K562 (cell line): ENCODE results near the gene NOTO. TPM values are rescaled to one million over a fixed set of nuclear protein-coding genes. Genes with fewer than 3 reads are reported as not detected.

Experiments
- GTF3C2 ChIP-seq: IDR thresholded peaks from 3 replicates; pipeline ENCODE4 v1.6.1; 2011; ENCODE audit warnings: borderline replicate concordance, mild to moderate bottlenecking, moderate library complexity; ENCODE audit not compliant: insufficient read length; ENCODE audit errors: extremely low read depth
- SMAD4 ChIP-seq: fragments of 250-450 bp; sonication (Bioruptor Pico); conservative IDR thresholded peaks from 2 replicates; pipeline ENCODE4 v1.8.0; 2021; ENCODE audit warnings: inconsistent platforms, mild to moderate bottlenecking, moderate library complexity
- ZBTB43 ChIP-seq: sonication (generic); formaldehyde crosslinking; IDR thresholded peaks from 2 replicates; pipeline ENCODE4 v1.8.0; 2023; ENCODE audit warnings: mild to moderate bottlenecking, missing genetic modification reagents
- ZNF217 ChIP-seq: sonication (generic); formaldehyde crosslinking; IDR thresholded peaks from 2 replicates; pipeline ENCODE4 v1.8.0; 2022; ENCODE audit warnings: mild to moderate bottlenecking, missing genetic modification reagents
- polyA plus RNA-seq, 8 experiments: library from polyadenylated mRNA; depleted of rRNA in 4 of 8; stranded (reverse) in 5 of 8; unstranded in 3 of 8; fragments of >200 nt; fragmentation: Nextera tagmentation in 2 of 8; fragmentation: Illumina TruSeq in 1 of 8; extraction: Ambion mirVana in 2 of 8; extraction: Trizol in 1 of 8; gene quantifications; 2 replicates each; pipeline versions ENCODE4 v1.2.1 to v1.2.3, GENCODE V29; 2011 to 2014; ENCODE audit warnings: inconsistent platforms in 1 of 8, missing spikeins in 1 of 8
- total RNA-seq, 7 experiments: library from RNA; depleted of rRNA in 6 of 7; stranded (reverse); fragments of >200 nt in 6 of 7; fragmentation: Illumina TruSeq in 2 of 7; extraction: Trizol in 2 of 7; gene quantifications; 2 replicates each; pipeline versions ENCODE4 v1.2.1 to v1.2.3, GENCODE V29; 2011 to 2021; ENCODE audit warnings: low replicate concordance in 1 of 7
- TF ChIP-seq, protein P1 (sequence below): fragments of 450-650 bp; conservative IDR thresholded peaks from 2 replicates; pipeline ENCODE4 v1.6.1; 2016; ENCODE audit warnings: missing genetic modification characterization, low read depth, mild to moderate bottlenecking, missing compliant biosample characterization, moderate library complexity

Gene NOTO
- total and polyA plus RNA-seq, 9 of the 15 experiments (the other 6 are each of a cell fraction or from before 2014, with no cell fraction given), result not detected

DNA sequence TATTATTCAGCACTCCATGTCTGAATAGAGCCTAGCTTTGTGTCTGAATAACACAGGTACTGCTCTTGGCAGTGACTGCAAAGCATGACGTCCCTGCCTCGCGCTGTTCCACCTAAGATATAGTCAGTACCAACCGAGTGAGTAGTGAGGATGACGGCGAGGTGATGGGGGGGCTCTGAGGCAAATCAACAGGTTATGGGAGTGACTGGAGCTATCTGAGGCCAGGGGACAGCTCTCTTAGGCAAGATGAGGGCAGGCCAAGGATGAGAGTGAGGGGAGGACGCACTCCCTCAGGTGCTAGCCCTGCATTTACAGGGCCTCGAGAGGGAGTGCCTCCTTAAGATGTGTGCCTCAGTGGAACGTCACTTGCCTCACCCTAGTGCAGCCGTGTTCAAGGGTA lies 28.1 kb upstream of the NOTO start (continued):
- TF ChIP-seq ZBTB43 (no peak), GTF3C2 (no peak), ZNF217 (CRISPR knock-in tag) (no peak), SMAD4 (CRISPR knock-in tag) (no peak)
- TF ChIP-seq, protein P1, sequence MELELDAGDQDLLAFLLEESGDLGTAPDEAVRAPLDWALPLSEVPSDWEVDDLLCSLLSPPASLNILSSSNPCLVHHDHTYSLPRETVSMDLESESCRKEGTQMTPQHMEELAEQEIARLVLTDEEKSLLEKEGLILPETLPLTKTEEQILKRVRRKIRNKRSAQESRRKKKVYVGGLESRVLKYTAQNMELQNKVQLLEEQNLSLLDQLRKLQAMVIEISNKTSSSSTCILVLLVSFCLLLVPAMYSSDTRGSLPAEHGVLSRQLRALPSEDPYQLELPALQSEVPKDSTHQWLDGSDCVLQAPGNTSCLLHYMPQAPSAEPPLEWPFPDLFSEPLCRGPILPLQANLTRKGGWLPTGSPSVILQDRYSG (tag), result no peak
